GM12872 (cell line): ENCODE measurements around the gene TUBB6.

Experiments
- TF ChIP-seq, protein P1 (sequence below): IDR thresholded peaks from 3 replicates; pipeline ENCODE4 v1.5.1; 2011; ENCODE audit warnings: low read depth, mild to moderate bottlenecking, low read length, moderate library complexity; ENCODE audit not compliant: insufficient read depth

The TUBB6 gene

DNA sequence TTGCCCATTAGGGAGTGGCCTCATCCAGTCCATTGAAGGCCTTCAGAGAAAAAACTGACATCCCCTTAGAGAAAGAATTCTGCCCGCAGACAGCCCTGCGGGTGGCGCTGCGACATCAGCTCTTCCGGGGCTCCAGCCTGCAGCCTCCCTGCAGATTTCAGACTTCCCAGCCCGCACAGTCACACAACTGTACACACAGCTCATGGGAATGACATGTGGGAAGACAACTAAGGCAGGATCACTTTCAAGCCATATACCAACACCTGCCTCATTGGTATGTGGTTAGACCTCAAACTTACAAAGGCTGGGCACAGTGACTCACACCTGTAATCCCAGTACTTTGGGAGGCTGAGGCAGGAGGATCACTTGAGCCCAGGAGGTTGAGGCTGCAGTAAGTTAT is 24.8 kb upstream of the TUBB6 start:
- TF ChIP-seq, protein P1, sequence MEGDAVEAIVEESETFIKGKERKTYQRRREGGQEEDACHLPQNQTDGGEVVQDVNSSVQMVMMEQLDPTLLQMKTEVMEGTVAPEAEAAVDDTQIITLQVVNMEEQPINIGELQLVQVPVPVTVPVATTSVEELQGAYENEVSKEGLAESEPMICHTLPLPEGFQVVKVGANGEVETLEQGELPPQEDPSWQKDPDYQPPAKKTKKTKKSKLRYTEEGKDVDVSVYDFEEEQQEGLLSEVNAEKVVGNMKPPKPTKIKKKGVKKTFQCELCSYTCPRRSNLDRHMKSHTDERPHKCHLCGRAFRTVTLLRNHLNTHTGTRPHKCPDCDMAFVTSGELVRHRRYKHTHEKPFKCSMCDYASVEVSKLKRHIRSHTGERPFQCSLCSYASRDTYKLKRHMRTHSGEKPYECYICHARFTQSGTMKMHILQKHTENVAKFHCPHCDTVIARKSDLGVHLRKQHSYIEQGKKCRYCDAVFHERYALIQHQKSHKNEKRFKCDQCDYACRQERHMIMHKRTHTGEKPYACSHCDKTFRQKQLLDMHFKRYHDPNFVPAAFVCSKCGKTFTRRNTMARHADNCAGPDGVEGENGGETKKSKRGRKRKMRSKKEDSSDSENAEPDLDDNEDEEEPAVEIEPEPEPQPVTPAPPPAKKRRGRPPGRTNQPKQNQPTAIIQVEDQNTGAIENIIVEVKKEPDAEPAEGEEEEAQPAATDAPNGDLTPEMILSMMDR = peak; percentile 11; the same call in 1 of the 3 replicates

DNA sequence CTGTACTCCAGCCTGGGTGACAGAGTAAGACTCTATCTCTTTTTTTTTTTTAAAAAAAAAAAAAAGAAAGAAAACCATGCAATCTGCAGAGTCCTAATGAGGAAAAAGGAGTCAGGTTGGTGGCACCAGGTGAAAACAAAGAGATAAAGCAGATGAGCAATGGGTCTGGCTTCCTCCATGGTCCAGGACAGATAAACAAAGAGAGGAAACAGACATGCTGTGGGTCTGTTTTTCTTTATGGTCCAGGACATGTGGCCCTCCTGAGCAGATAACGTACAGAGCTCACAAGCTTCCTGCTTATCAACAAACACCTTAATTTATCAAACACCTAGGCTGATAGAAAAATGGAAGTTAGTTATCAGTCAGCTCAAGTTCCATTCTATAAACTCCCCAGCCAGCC is 24.4 kb upstream of the TUBB6 start:
- TF ChIP-seq, protein P1 = no peak

DNA sequence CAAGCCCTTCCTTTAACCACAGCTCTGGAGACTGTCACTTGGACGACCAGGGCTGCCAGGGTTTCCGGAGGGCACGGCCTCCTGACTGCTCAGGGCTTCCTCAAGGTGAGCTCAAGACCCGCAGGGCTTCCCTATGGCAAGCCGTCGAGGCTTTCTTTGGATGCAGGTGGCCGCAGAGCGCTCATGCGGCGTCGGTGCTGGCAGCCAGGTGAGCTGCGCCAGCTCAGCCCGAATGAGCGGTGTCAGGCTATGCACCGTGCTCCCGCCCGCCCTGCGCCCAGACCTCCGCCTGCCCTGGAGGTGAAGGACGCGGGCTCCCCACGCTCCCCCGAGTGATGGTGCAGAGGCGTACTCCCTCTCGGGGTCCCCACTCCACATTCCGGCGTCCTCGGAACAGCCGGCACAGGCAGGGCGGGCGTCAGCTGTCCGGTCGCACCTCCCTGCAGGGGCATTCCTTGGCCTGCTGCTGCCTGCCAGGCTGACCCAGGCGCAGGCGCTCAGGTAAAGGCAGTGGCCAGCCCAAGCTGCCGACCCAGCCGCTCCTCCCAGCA is 20.8 kb upstream of the TUBB6 start:
- TF ChIP-seq, protein P1 = no peak

DNA sequence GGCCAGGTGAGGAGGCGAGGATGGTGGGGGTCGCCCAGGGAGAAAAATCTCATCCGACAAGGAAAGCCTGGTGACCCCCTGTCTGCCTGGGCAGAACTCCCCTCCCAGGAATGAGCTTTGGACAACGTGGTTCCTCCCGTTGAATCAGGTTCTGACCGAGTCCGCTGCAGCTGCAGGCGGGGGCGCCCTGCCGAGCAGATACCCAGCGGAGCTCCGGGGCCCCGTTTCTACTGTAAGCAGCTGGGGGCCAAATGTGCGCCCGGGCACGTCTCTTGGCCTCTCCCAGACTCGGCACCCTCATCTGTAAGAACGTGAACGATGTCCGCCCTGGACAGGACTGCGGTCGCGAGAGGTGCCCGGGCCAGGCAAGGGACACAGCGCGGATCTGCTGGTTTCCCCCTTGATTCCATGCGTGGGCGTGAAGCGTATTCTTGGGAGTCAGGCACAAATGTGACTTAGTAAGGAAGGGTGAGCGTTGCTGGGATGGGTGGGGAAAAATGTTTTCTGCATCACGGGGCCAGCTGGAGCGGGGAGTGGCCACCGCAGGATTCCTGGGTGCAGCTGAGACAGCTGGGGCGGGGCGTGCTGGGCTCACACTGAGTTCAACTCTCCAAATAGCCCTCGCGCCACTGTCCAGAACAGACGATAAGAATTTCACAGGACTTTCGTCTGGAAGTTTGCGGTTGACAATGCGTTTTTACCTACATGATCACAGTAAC is 20.2 kb upstream of the TUBB6 start:
- TF ChIP-seq, protein P1 = no peak

DNA sequence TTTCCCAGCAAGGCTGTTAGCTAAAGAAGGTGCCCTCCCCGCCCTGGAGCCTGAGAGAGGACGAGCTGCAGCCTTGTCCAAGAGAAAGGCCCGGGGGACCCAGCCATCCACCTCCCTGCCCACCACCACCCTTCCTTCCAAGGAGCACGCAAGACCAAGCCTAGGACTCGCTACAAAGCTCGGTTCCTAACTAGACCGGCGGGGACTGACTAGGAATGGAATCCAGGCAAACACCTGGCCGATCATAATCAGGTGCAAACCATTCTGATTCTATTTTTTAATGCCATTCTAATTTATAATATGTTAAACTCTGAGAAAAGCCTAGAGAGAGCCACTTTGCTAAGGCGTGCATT is 19.7 kb upstream of the TUBB6 start:
- TF ChIP-seq, protein P1 = no peak

DNA sequence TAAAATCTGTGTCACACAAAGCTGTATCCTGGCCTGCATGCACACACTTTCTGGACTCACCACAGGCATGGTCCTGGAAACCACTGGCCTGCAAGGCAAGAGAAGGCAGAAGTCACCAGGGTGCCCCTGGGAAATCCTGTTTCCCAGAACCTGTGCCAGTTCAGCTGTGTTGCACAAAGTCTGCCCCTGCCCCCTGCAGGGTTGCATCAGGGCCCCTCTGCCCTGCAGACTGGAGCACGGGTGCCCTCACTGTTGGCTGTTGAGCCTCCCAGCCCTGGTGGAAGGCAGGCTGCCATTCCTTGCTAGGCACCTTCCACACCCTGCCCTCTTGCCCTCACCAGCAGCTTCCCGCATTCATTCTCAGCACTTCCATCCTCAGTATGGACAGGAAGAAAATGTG is 18.0 kb upstream of the TUBB6 start:
- TF ChIP-seq, protein P1 = no peak

DNA sequence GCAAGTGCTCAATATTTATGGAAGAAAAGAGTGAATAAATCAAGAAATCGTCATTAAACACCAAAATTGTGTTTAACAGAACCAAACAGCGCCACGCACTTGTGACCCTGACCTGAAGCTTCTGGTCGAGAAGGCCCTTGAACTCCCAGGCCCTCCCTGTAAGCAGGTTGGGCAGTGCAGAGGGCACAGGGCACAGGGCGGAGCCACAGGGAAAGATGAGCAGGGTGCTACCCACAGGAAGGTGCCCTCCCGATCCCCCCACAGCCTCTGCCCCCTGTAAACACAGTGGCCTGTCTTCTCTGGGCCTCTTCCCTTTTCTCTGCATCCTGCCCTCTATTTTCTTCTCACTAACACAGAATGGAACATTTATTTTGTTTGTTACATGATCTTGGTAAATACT is 16.9 kb upstream of the TUBB6 start:
- TF ChIP-seq, protein P1 = no peak
